ENCODE measurements around the gene THEMIS.

DNA sequence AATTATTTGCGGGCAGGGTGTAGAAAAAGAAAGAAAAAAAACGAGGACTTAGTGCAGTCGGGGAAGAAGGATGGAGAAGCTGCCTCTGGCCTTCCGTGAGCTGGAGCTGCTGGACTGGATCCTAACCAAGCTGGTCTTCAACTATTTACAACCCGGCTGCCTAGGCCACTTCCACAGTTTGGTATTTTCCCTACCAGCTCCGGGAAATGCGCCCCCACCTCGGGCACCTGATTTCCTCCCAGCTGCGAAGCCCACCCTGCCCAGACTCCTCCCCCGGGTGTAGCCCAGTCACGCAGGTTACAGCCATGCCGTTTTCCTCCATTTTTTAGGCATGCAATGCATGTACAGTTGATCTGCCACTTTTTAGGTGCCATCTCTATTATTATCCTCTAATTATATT lies 21.2 kb downstream of the THEMIS start:
- TF ChIP-seq, protein P1, sequence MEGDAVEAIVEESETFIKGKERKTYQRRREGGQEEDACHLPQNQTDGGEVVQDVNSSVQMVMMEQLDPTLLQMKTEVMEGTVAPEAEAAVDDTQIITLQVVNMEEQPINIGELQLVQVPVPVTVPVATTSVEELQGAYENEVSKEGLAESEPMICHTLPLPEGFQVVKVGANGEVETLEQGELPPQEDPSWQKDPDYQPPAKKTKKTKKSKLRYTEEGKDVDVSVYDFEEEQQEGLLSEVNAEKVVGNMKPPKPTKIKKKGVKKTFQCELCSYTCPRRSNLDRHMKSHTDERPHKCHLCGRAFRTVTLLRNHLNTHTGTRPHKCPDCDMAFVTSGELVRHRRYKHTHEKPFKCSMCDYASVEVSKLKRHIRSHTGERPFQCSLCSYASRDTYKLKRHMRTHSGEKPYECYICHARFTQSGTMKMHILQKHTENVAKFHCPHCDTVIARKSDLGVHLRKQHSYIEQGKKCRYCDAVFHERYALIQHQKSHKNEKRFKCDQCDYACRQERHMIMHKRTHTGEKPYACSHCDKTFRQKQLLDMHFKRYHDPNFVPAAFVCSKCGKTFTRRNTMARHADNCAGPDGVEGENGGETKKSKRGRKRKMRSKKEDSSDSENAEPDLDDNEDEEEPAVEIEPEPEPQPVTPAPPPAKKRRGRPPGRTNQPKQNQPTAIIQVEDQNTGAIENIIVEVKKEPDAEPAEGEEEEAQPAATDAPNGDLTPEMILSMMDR (IDR thresholded peaks at IDR 0.05), result no peak
- TF ChIP-seq POLR2A (IDR thresholded peaks at IDR 0.05) (no peak), POLR2AphosphoS5 (IDR thresholded peaks at IDR 0.05; ENCODE audit: insufficient read depth in 1 of 2, low read depth in 1 of 2) (no peak)
